PC-3 (cell line): ENCODE data around the gene DACH2.

ENCODE experiments used
- EZH2phosphoT487 ChIP-seq: fragments of 300-600 bp; sonication (generic); IDR thresholded peaks from 2 replicates; pipeline ENCODE4 v1.6.1; 2018; ENCODE audit warnings: mild to moderate bottlenecking, antibody characterized with exemption, low read length, borderline replicate concordance
- TF ChIP-seq, protein P1 (sequence below): fragments of 300-600 bp; sonication (generic); conservative IDR thresholded peaks from 2 replicates; pipeline ENCODE4 v1.5.1; 2017; ENCODE audit warnings: antibody characterized with exemption, low read depth, mild to moderate bottlenecking, low read length

- TF ChIP-seq EZH2phosphoT487 = no peak
- TF ChIP-seq, protein P1, sequence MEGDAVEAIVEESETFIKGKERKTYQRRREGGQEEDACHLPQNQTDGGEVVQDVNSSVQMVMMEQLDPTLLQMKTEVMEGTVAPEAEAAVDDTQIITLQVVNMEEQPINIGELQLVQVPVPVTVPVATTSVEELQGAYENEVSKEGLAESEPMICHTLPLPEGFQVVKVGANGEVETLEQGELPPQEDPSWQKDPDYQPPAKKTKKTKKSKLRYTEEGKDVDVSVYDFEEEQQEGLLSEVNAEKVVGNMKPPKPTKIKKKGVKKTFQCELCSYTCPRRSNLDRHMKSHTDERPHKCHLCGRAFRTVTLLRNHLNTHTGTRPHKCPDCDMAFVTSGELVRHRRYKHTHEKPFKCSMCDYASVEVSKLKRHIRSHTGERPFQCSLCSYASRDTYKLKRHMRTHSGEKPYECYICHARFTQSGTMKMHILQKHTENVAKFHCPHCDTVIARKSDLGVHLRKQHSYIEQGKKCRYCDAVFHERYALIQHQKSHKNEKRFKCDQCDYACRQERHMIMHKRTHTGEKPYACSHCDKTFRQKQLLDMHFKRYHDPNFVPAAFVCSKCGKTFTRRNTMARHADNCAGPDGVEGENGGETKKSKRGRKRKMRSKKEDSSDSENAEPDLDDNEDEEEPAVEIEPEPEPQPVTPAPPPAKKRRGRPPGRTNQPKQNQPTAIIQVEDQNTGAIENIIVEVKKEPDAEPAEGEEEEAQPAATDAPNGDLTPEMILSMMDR = no peak
These were observed 174.7 kb downstream of the DACH2 start for GRCh38 chrX:86322913-86323312.
